Stimulated activated memory B cell treated with anti-CD40 and anti-IgM and Interleukin-4, amounts not matched to agents 10 μg/mL and 1 μg/mL and 100 μg/mL, for 72 hours (primary cell): ENCODE results near the gene CTNNA1.
"Not testable (repeated sequence)": the region's sequence is repeated elsewhere in the genome, so short reads cannot be mapped to it uniquely, and the experiment has no call there.

Experiments used
- ATAC-seq: fragments of 150-1000 bp; cut with Tn5 transposase; 2 replicates; pipeline ENCODE4 v1.10.0; 2021
- H3K27ac Mint-ChIP-seq: one replicate; pipeline ENCODE4 v1.8.0; 2022; ENCODE audit warnings: mild to moderate bottlenecking, mixed read lengths
- H3K27me3 Mint-ChIP-seq: one replicate; pipeline ENCODE4 v1.8.0; 2022; ENCODE audit warnings: mixed read lengths
- H3K36me3 Mint-ChIP-seq: one replicate; pipeline ENCODE4 v1.8.0; 2022; ENCODE audit warnings: mixed read lengths
- H3K4me1 Mint-ChIP-seq: one replicate; pipeline ENCODE4 v1.8.0; 2022; ENCODE audit warnings: mixed read lengths
- H3K4me3 Mint-ChIP-seq: one replicate; pipeline ENCODE4 v1.8.0; 2022; ENCODE audit warnings: mild to moderate bottlenecking, moderate library complexity, mixed read lengths
- H3K9me3 Mint-ChIP-seq: one replicate; pipeline ENCODE4 v1.8.0; 2022; ENCODE audit warnings: mixed read lengths

The CTNNA1 gene

DNA sequence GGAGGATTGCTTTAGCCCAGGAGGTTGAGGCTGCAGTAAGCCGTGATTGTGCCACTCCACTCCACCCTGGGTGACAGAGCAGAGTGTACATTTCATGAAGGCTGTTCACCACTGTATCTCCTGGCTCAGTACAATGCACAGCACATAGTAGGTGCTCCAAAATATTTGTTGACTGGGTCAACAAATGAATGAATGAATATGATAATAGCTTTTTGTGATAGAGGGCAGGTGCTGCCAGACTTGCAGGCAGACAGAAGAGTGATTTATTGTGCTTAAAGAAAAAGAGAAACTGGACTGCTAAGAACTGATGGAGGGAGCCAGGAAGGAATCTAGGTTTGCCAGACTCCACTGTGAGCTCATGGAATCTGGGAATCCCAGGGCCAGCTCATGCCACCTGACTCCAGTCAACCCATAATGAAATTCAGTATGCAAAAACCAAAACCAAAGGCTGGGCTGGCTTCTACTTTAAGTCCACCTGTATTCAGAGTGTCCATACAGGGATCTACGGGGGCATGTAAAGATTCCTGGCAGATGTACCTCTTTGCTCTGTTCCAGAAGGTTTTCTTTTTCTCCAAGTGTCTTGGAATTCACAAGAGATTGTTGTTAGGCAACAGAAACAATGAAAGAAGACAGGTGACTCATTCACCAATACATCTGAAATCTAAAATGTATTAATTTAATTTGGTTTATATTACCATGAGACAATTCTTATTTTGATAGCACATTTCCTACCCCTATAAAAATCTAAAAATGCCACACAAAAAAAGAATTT, 15.5 kb upstream of the CTNNA1 start:
- Mint-ChIP-seq H3K4me3 (no peak overlapping the region), H3K36me3 (no peaks in the 10 kb centered on the region), H3K27ac (no peak overlapping the region), H3K9me3 (peaks cover 3% of the 10 kb centered on the region), H3K4me1 (peaks cover 37% of the 10 kb centered on the region), H3K27me3 (no peaks in the 10 kb centered on the region)
- ATAC-seq: no peak

DNA sequence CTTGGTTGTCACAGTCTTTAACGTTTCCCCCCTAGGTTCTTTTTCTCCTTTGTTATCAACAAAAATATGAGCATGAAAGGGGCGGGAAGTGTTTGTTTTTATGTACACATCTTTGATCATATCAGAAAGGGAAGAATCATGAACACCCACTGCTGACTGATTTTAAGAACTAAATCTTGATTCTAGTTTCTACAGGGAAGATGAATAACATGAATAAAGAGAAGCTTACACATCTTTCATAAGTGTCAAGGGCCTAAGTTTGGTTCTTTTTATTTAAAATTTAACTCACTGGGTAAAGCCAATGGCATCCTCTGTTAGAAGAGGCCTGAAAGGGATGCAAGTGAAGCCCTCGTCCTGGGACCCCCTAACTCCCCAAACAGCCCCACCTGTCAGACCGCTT, 14.8 kb upstream of the CTNNA1 start:
- no peaks in the 10 kb centered on the region for H3K27me3 Mint-ChIP-seq
- H3K27ac Mint-ChIP-seq: peak overlapping the region; percentile 78
- no peaks in the 10 kb centered on the region for H3K36me3 Mint-ChIP-seq
- peaks cover 3% of the 10 kb centered on the region for H3K9me3 Mint-ChIP-seq
- no peak overlapping the region for H3K4me3 Mint-ChIP-seq
- peaks cover 33% of the 10 kb centered on the region for H3K4me1 Mint-ChIP-seq
- ATAC-seq: no peak

DNA sequence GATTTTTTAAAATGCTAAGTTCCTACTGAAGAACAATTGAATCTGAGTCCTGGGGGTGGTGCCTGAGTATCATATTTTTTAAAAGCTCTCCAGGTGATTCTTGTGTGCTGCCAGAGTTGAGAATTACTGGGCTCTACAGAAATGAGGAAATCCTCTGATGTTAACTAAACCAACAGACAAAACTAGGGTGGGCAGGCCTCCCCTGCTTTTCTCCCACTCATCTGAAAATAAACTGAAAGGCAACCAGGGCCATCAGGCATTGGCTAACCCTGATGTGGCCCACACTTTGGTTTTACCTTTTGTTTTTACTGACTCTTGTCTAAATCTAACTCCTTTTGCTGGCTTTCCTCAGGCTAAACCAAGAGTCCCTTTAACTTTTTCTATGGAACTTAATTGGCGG, 13.3 kb upstream of the CTNNA1 start:
- no peak for ATAC-seq
- H3K4me1 Mint-ChIP-seq: peaks cover 29% of the 10 kb centered on the region
- H3K27ac Mint-ChIP-seq: no peak overlapping the region
- H3K9me3 Mint-ChIP-seq: peaks cover 3% of the 10 kb centered on the region
- no peak overlapping the region for H3K4me3 Mint-ChIP-seq
- H3K27me3 Mint-ChIP-seq: no peaks in the 10 kb centered on the region
- H3K36me3 Mint-ChIP-seq: no peaks in the 10 kb centered on the region

DNA sequence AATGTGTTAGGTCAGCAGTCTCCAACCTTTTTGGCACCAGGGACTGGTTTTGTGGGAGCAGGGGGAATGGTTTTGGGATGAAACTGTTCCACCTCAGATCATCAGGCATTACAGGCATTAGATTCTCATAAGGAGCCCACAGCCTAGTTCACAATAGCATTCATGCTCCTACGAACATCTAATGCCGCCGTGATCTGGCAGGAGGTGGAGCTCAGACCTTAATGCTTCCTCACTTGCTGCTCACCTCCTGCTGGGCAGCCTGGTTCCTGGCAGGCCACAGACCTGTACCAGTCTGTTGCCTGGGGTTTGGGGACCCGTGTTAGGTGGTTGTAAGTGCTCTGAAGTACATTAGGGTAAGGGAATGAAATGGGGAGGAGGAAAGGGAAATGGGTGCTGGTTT, 9.7 kb upstream of the CTNNA1 start:
- no peak overlapping the region for H3K4me3 Mint-ChIP-seq
- H3K27ac Mint-ChIP-seq: peak overlapping the region; percentile 76
- H3K9me3 Mint-ChIP-seq: no peaks in the 10 kb centered on the region
- H3K36me3 Mint-ChIP-seq: no peaks in the 10 kb centered on the region
- H3K4me1 Mint-ChIP-seq: peaks cover 26% of the 10 kb centered on the region
- no peak for ATAC-seq
- no peaks in the 10 kb centered on the region for H3K27me3 Mint-ChIP-seq

DNA sequence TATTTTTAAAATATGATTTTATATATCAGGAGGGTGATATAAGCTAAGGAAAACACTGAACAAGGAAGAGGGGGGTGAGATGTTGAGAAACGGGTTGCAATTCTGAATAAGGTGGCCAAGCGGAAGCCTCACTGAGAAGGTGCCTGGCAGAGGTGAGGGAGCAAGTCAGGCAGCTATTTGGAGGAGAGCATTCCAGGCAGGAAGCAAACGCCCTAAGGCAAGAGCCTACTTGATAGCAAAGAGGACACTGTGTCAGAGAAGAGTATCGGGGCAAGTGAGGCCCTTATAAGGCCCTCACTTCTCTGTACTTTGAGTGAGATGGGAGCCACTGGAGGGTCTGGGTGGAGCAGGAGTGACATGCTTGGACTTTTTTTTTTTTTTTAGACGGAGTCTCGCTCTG, 8.0 kb upstream of the CTNNA1 start:
- no peak for ATAC-seq
- Mint-ChIP-seq H3K36me3 (no peaks in the 10 kb centered on the region), H3K27ac (no peak overlapping the region), H3K4me1 (peaks cover 23% of the 10 kb centered on the region), H3K9me3 (no peaks in the 10 kb centered on the region), H3K27me3 (no peaks in the 10 kb centered on the region), H3K4me3 (no peak overlapping the region)

DNA sequence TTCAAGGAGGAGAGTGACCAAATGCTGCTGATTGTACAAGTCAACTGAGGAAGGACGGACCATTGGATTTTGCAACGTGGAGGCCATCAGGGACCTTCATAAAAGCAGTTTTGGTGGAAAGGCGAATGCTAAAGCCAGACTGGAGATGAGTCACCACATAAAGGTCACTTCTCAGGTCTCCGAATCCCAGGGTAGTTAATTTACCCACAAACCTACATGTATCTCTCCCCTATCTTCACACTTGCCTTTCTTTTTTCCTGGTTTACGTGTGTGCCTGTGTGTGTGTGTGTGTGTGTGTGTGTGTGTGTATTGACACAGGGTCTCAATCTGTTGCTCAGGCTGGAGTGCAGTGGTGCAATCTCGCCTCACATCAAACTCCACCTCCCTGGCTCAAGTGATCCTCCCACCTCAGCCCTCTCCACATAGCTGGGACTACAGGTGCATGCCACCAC, 4.6 kb upstream of the CTNNA1 start:
- H3K4me3 Mint-ChIP-seq: no peak overlapping the region
- ATAC-seq: no peak
- H3K27me3 Mint-ChIP-seq: no peaks in the 10 kb centered on the region
- H3K9me3 Mint-ChIP-seq: no peaks in the 10 kb centered on the region
- H3K36me3 Mint-ChIP-seq: no peaks in the 10 kb centered on the region
- peaks cover 15% of the 10 kb centered on the region for H3K4me1 Mint-ChIP-seq
- no peak overlapping the region for H3K27ac Mint-ChIP-seq

DNA sequence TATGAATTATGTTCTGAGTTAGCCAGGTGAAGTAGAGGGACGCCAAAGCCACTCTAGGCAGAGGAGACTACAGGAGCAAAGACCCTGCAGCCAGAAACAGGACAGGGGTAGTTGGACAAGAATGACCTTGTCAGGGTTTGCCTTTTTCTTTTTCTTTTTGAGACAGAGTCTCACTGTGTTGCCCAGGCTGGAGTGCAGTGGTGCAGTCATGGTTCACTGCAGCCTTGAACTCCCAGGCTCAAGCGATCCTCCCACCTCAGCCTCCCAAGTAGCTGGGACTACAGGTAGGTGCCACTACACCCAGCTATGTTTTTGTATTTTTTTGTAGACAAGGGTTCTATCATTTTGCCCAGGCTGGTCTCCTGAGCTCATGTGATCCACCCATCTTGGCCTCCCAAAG, 1.9 kb upstream of the CTNNA1 start:
- not testable (repeated sequence) for ATAC-seq, H3K9me3 Mint-ChIP-seq, H3K27me3 Mint-ChIP-seq, H3K4me3 Mint-ChIP-seq, H3K27ac Mint-ChIP-seq
- peaks cover 35% of the 10 kb centered on the region for H3K4me1 Mint-ChIP-seq
- peaks cover 15% of the 10 kb centered on the region for H3K36me3 Mint-ChIP-seq

DNA sequence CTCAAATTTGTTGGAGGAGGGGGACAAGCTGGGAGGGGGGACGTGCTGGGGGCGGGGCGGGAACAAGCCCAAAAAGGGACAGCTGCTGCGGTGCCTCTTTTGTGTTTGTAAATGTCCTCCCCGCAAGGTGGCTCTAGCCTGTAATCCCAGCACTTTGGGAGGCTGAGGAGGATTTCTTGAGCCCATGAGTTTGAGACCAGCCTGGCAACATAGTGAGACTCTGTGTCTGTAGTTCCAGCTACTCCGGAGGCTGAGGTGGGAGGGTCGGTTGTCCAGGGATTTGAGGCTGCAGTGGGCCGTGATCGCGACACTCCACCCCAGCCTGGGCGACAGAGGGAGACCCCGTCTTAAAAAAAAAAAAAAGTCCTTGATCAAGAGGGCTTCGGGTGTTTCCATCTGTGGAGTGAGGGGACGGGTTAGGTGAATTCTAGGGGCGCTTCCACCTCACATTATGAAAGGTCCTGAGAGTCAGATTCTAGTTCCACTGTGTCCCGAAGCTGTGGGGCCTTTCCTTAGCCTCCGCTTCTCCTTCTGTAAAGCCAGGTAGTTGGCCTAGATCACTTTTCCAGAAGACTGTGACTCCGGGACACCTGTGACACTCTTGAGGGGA, 779 bp upstream of the CTNNA1 start:
- H3K27ac Mint-ChIP-seq: peak overlapping the region; percentile 65
- H3K4me1 Mint-ChIP-seq: peaks cover 46% of the 10 kb centered on the region
- no peaks in the 10 kb centered on the region for H3K27me3 Mint-ChIP-seq
- no peak for ATAC-seq
- H3K9me3 Mint-ChIP-seq: no peaks in the 10 kb centered on the region
- H3K4me3 Mint-ChIP-seq: peak overlapping the region; percentile 79
- H3K36me3 Mint-ChIP-seq: peaks cover 26% of the 10 kb centered on the region

DNA sequence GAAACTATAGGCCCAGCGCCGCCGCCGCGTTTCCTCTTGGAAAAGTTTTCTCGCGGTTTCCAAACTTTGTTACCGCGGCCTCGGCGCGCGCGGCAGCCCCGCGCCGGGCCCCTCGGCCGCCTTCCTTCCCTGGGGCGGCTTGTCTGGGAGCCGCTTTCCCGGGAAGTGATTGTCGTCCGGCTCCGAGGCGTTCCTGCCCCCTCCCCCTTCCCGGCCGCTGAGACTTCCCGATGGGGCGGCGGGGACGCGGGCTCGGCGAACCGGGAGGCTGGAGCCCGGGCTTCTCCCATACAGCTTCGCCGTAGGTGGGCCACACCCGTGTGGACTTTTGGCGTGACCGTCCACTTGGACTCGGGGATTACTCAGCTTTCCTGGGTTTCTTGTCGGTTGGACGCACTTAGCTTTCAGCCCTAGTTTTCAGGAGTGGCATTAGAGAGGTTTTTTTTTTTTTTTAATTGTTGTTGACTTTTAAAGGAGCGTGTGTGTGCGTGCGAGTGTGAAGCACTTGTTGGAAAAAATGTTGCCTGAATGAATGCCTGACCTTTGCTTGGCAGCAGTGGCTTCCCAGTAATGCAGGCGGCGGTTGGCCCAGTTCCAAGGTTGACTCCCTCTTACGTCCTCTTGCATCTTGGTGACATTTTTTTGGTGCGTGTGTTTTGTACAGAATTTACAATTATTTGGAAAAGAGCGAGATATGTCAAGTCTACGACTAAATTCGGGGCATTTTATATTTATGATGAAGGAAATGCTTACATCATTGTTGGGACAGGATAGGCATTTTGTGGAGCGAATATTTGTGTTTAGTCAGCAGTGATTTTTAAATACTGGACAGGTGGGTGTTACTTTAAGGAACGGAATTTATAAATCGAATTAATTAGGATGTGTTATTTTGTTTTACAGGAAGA, 821 bp downstream of the CTNNA1 start:
- Mint-ChIP-seq H3K27me3 (no peaks in the 10 kb centered on the region), H3K27ac (peak overlapping the region; percentile 84), H3K4me1 (peaks cover 44% of the 10 kb centered on the region), H3K4me3 (peak overlapping the region; percentile 83), H3K36me3 (peaks cover 42% of the 10 kb centered on the region), H3K9me3 (peaks cover 2% of the 10 kb centered on the region)
- peak; percentile 32 for ATAC-seq

DNA sequence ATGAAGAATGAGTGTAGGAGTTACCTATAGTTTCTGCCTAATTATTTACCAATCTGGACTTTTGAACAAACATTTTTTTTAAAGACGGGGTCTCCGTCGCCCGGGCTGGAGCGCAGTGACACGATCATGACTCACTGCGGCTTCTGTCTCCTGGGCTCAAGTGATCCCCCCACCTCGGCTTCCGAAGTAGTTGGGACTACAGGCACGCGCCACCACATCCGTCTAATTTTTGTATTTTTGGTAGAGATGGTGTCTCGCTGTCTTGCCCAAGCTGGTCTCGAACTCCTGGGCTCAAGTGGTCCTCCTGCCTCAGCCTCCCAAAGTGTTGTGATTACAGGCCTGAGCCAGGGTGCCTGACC, 1.5 kb downstream of the CTNNA1 start:
- Mint-ChIP-seq H3K9me3 (peaks cover 2% of the 10 kb centered on the region), H3K4me1 (peaks cover 44% of the 10 kb centered on the region), H3K36me3 (peaks cover 48% of the 10 kb centered on the region), H3K27ac (peak overlapping the region; percentile 84), H3K4me3 (peak overlapping the region; percentile 83), H3K27me3 (no peaks in the 10 kb centered on the region)
- ATAC-seq: no peak

DNA sequence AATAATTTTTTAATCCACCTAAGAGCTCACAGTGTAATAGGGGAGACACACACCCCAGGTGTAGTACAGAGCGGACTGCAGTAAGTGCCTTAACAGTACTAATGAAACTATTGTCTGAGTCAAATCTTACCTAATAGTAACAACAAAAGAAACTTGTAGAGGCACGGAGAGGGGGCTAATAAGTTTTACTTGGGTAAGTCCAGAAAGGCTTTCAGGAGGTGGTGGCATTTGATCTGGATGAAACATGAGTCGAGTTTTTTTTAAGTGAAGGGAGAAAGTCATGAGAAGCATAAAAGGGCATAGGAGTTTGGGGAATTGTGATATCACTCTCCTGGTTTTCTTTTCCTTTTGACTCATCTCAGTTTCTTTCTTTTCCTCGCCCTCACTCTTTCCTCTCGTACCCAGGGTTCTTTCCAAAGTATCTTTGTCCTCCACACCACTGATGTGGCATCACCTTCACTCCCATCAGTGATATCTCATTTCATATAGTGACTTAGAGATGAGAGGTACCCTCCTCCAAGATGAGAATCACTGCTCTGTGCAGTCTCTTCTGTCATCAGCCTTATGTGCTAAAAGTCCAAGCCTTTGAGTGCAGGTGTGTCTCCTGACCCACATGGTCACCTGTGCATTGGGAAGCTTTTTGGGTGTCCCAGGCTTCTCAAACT, 2.0 kb downstream of the CTNNA1 start:
- Mint-ChIP-seq H3K4me1 (peaks cover 44% of the 10 kb centered on the region), H3K27me3 (no peaks in the 10 kb centered on the region), H3K4me3 (peak overlapping the region; percentile 83), H3K9me3 (peaks cover 2% of the 10 kb centered on the region), H3K36me3 (peaks cover 48% of the 10 kb centered on the region), H3K27ac (peak overlapping the region; percentile 84)
- ATAC-seq: peak; percentile 64

DNA sequence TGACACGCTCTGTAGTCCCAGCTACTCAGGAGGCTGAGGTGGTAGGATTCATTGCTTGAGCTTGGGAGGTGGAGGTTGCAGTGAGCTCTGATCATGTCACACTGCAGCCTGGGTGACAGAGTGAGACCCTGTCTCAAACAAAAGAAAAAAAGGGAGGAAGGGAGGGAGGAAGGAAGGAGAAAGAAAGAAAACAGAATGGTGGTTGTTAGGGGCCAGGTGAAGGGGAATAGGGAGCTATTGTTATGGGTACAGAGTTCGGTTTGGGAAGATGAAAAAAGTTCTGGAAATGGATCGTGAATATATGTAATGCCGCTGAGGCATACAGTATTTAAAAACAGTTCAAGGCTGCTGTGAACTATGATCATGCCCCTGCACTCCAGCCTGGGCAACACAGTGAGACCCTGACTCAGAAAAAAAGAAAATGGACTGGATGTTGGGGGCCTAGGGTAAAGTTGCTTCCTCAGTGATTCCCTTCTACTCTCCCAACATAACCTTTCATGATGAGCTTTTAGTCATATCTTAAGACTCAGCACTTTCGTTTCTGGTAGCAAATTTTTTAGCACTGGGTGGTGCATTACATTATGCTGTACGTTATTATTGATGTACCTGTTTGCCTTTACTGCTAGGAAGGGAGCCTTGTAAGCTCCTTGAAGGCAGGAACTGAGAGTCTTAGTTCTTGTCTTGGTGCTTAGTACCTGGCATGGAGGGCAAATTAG, 4.0 kb downstream of the CTNNA1 start:
- Mint-ChIP-seq H3K9me3 (peaks cover 2% of the 10 kb centered on the region), H3K36me3 (peaks cover 64% of the 10 kb centered on the region), H3K27me3 (no peaks in the 10 kb centered on the region), H3K27ac (no peak overlapping the region), H3K4me1 (peaks cover 53% of the 10 kb centered on the region), H3K4me3 (no peak overlapping the region)
- ATAC-seq: no peak

DNA sequence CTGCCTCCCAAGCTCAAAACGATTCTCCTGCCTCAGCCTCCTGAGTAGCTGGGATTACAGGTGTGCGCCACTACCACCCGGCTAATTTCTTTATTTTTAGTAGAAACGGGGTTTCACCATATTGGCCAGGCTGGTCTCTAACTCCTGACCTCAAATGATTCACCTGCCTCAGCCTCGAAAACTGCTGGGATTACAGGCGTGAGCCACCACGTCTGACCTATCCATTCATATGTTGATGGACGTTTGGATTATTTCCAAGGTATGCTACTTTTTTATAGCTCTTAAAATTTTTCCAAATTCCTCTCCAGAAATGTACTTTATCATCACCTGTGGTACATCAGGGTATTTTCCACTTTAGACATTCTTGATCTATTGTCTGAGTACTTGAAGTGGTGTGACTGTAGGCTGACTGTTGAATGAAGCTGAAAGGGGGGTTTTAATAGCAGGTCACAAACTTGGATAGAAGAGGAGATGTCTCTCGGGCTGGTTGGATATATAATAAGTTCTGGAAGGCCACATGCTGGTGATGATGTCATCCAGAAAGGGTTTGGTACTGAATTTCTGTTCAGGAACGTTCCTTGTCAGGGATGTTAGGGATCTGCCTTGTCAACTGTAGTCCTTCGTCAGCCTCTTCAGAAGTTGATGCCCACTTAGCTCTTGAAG, 7.4 kb downstream of the CTNNA1 start:
- no peak for ATAC-seq
- H3K27ac Mint-ChIP-seq: no peak overlapping the region
- peaks cover 2% of the 10 kb centered on the region for H3K9me3 Mint-ChIP-seq
- peaks cover 50% of the 10 kb centered on the region for H3K36me3 Mint-ChIP-seq
- H3K27me3 Mint-ChIP-seq: no peaks in the 10 kb centered on the region
- peaks cover 30% of the 10 kb centered on the region for H3K4me1 Mint-ChIP-seq
- H3K4me3 Mint-ChIP-seq: no peak overlapping the region

DNA sequence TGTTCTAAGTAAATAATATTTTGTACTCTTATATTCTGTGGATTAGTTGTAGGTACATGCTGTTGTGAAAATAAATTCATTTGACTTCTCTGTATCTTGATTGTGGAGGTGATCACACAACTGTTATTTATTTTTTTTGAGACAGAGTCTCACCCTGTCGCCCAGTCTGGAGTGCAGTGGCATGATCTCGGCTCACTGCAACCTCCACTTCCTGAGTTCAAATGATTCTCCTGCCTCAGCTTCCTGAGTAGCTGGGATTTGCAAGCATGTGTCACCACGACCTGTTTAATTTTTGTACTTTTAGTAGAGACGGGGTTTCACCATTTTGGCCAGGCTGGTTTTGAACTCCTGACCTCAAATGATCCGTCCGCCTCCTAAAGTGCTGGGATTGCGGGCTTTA, 7.9 kb downstream of the CTNNA1 start:
- H3K9me3 Mint-ChIP-seq, H3K4me3 Mint-ChIP-seq, H3K27ac Mint-ChIP-seq, H3K27me3 Mint-ChIP-seq, ATAC-seq: not testable (repeated sequence)
- Mint-ChIP-seq H3K36me3 (peaks cover 50% of the 10 kb centered on the region), H3K4me1 (peaks cover 32% of the 10 kb centered on the region)
